OCI-LY3 (cell line): ENCODE measurements around the gene TOMM34.

ENCODE experiments used
- H2AFZ ChIP-seq: fragments of 200-600, 300-600 bp; shearing (Covaris generic); 2 replicates; pipeline ENCODE4 v1.6.0; 2014; ENCODE audit warnings: antibody characterized with exemption, low read depth, low read length
- H3K27ac ChIP-seq: fragments of 200-600, 300-600 bp; sonication (generic); 2 replicates; pipeline ENCODE4 v1.5.1; 2014; ENCODE audit warnings: mild to moderate bottlenecking, low read length, moderate library complexity, mixed read lengths
- H3K27me3 ChIP-seq: fragments of 200-600, 300-600 bp; sonication (generic); 2 replicates; pipeline ENCODE4 v1.6.1; 2014; ENCODE audit warnings: low read depth, low read length, mixed read lengths
- H3K36me3 ChIP-seq: fragments of 200-600, 300-600 bp; sonication (generic); replicated peaks from 2 replicates; pipeline ENCODE3; 2014; ENCODE audit warnings: low read depth, low read length, mixed read lengths
- H3K4me1 ChIP-seq: fragments of 300-600, 200-600 bp; sonication (generic); 2 replicates; pipeline ENCODE4 v1.6.1; 2014; ENCODE audit warnings: low read length, mixed read lengths
- H3K4me2 ChIP-seq: fragments of 200-600, 300-600 bp; sonication (generic); 2 replicates; pipeline ENCODE4 v1.6.1; 2014; ENCODE audit warnings: low read length, mixed read lengths
- H3K4me3 ChIP-seq: fragments of 300-600, 200-600 bp; sonication (generic); 2 replicates; pipeline ENCODE4 v1.5.1; 2014; ENCODE audit warnings: antibody characterized with exemption, mild to moderate bottlenecking, low read length, moderate library complexity
- H3K79me2 ChIP-seq: fragments of 300-600, 200-600 bp; shearing (Covaris generic); 2 replicates; pipeline ENCODE4 v1.6.1; 2014; ENCODE audit warnings: mild to moderate bottlenecking, low read length, mixed read lengths
- H3K9ac ChIP-seq: fragments of 300-600, 200-600 bp; shearing (Covaris generic); 2 replicates; pipeline ENCODE4 v1.6.0; 2014; ENCODE audit warnings: mild to moderate bottlenecking, low read length, moderate library complexity
- H3K9me3 ChIP-seq: fragments of 200-600, 300-600 bp; shearing (Covaris generic); 2 replicates; pipeline ENCODE4 v1.6.1; 2014; ENCODE audit warnings: low read length, mixed read lengths; ENCODE audit not compliant: insufficient read depth
- H4K20me1 ChIP-seq: fragments of 200-600, 300-600 bp; sonication (generic); 2 replicates; pipeline ENCODE4 v1.6.1; 2016; ENCODE audit warnings: low read length, mixed read lengths; ENCODE audit not compliant: insufficient read depth
- EZH2phosphoT487 ChIP-seq: fragments of 200-600 bp; shearing (Covaris generic); IDR thresholded peaks from 2 replicates; pipeline ENCODE4 v1.6.1; 2018; ENCODE audit warnings: antibody characterized with exemption, mixed run types, low read depth
- TF ChIP-seq, protein P1 (sequence below): fragments of 200-600, 300-600 bp; sonication (generic); IDR thresholded peaks from 2 replicates; pipeline ENCODE4 v1.5.1; 2014; ENCODE audit warnings: antibody characterized with exemption, low read length, low read depth

TOMM34 gene

GRCh38 chr20:44924541-44924940 is 35.7 kb downstream of the TOMM34 start:
- TF ChIP-seq, protein P1, sequence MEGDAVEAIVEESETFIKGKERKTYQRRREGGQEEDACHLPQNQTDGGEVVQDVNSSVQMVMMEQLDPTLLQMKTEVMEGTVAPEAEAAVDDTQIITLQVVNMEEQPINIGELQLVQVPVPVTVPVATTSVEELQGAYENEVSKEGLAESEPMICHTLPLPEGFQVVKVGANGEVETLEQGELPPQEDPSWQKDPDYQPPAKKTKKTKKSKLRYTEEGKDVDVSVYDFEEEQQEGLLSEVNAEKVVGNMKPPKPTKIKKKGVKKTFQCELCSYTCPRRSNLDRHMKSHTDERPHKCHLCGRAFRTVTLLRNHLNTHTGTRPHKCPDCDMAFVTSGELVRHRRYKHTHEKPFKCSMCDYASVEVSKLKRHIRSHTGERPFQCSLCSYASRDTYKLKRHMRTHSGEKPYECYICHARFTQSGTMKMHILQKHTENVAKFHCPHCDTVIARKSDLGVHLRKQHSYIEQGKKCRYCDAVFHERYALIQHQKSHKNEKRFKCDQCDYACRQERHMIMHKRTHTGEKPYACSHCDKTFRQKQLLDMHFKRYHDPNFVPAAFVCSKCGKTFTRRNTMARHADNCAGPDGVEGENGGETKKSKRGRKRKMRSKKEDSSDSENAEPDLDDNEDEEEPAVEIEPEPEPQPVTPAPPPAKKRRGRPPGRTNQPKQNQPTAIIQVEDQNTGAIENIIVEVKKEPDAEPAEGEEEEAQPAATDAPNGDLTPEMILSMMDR = no peak
- TF ChIP-seq EZH2phosphoT487 = no peak
- Histone ChIP-seq H4K20me1 (no peaks in the 10 kb centered on the region), H3K79me2 (no peaks in the 10 kb centered on the region), H3K4me2 (no peak overlapping the region), H3K9me3 (no peaks in the 10 kb centered on the region), H3K27me3 (no peaks in the 10 kb centered on the region), H3K36me3 (peaks cover 6% of the 10 kb centered on the region), H3K4me1 (no peaks in the 10 kb centered on the region), H3K27ac (no peak overlapping the region), H2AFZ (no peak overlapping the region), H3K9ac (no peak overlapping the region), H3K4me3 (no peak overlapping the region)

DNA sequence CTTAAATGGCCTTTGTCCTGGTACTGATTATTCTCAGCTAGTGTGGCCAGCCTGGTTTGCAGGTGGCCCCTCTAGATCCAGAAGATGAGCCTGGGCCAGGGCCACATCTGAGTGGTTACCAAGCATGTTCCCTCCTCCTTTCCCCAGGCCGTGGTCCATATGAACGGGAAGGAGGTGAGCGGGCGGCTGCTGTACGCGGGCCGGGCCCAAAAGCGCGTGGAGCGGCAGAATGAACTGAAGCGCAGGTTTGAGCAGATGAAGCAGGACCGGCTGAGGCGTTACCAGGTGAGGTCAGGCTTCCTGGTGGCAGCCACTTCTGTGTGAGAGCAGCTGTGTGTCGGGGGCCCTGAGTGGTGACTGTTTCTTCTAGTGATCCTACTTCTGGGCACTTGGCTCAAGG is 38.8 kb downstream of the TOMM34 start:
- peaks cover 13% of the 10 kb centered on the region for H3K36me3 ChIP-seq
- H3K4me1 ChIP-seq = no peaks in the 10 kb centered on the region
- H2AFZ ChIP-seq = no peak overlapping the region
- no peaks in the 10 kb centered on the region for H3K27me3 ChIP-seq
- no peak overlapping the region for H3K9ac ChIP-seq
- H3K9me3 ChIP-seq = no peaks in the 10 kb centered on the region
- H3K27ac ChIP-seq = no peak overlapping the region
- H3K79me2 ChIP-seq = no peaks in the 10 kb centered on the region
- no peak overlapping the region for H3K4me3 ChIP-seq
- no peaks in the 10 kb centered on the region for H4K20me1 ChIP-seq
- TF ChIP-seq EZH2phosphoT487 = no peak
- TF ChIP-seq, protein P1 = no peak
- H3K4me2 ChIP-seq = no peak overlapping the region

GRCh38 chr20:44918761-44919160 is 41.4 kb downstream of the TOMM34 start:
- Histone ChIP-seq H3K27me3 (no peaks in the 10 kb centered on the region), H2AFZ (no peak overlapping the region), H4K20me1 (no peaks in the 10 kb centered on the region), H3K4me1 (no peaks in the 10 kb centered on the region), H3K4me3 (no peak overlapping the region), H3K9ac (no peak overlapping the region), H3K9me3 (no peaks in the 10 kb centered on the region), H3K27ac (no peak overlapping the region), H3K79me2 (no peaks in the 10 kb centered on the region), H3K4me2 (no peak overlapping the region), H3K36me3 (peaks cover 12% of the 10 kb centered on the region)
- no peak for TF ChIP-seq EZH2phosphoT487
- TF ChIP-seq, protein P1 = no peak

DNA sequence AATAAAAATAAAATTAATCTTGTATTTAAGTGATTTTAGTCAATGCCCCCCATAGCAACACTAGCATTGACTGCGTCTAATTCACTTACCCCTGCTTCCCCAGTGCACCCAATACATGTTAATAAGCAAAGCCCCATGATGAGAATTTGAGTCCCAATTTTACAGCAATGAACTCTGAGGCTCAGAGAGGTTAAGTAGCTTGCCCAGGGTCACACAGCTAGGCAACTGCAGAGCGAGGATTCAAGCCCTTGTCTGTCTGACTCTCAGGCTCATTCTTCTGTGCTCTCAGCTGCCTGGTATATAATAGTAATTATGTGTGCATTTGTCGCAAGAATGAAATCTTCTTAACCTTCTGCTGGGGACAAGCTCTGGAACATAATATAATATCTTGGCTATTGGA is 41.9 kb downstream of the TOMM34 start:
- Histone ChIP-seq H3K4me3 (no peak overlapping the region), H3K27ac (no peak overlapping the region), H3K4me2 (no peak overlapping the region), H3K4me1 (no peaks in the 10 kb centered on the region), H4K20me1 (no peaks in the 10 kb centered on the region), H2AFZ (no peak overlapping the region), H3K36me3 (peaks cover 15% of the 10 kb centered on the region), H3K9me3 (no peaks in the 10 kb centered on the region), H3K9ac (no peak overlapping the region), H3K79me2 (no peaks in the 10 kb centered on the region), H3K27me3 (no peaks in the 10 kb centered on the region)
- TF ChIP-seq EZH2phosphoT487 = no peak
- TF ChIP-seq, protein P1 = no peak
